Stimulated activated CD8-positive, alpha-beta memory T cell treated with anti-CD3 and anti-CD28 coated beads, Interleukin-15, amount 100 ng/mL, for 1 hour (primary cell): ENCODE measurements around the gene SMYD3.

Experiments used
- DNase-seq: peaks from one replicate; pipeline ENCODE4 v3.0.0-alpha.2; 2020; ENCODE audit warnings: low read depth

Gene SMYD3

GRCh38 chr1:245901565-245901964 is 605.5 kb downstream of the SMYD3 start:
- DNase-seq = no peak

- DNase-seq = no peak
These were observed 606.0 kb downstream of the SMYD3 start for GRCh38 chr1:245901037-245901436.

- no peak for DNase-seq
These were observed 608.5 kb downstream of the SMYD3 start for GRCh38 chr1:245898581-245898980.

GRCh38 chr1:245896258-245896657 is 610.8 kb downstream of the SMYD3 start:
- no peak for DNase-seq

- no peak for DNase-seq
These were observed 611.6 kb downstream of the SMYD3 start for GRCh38 chr1:245895455-245895959.

- DNase-seq = no peak
These were observed 612.2 kb downstream of the SMYD3 start for GRCh38 chr1:245894843-245895242.

- DNase-seq = no peak
These were observed 614.1 kb downstream of the SMYD3 start for GRCh38 chr1:245893025-245893424.

GRCh38 chr1:245888809-245889208 is 618.3 kb downstream of the SMYD3 start:
- no peak for DNase-seq

- no peak for DNase-seq
These were observed 619.2 kb downstream of the SMYD3 start for GRCh38 chr1:245887829-245888228.

- no peak for DNase-seq
These were observed 625.2 kb downstream of the SMYD3 start for GRCh38 chr1:245881767-245882391.

- DNase-seq = no peak
These were observed 626.2 kb downstream of the SMYD3 start for GRCh38 chr1:245880754-245881403.

- no peak for DNase-seq
These were observed 628.0 kb downstream of the SMYD3 start for GRCh38 chr1:245879091-245879490.

GRCh38 chr1:245878585-245878984 is 628.5 kb downstream of the SMYD3 start:
- no peak for DNase-seq

- no peak for DNase-seq
These were observed 629.1 kb downstream of the SMYD3 start for GRCh38 chr1:245877976-245878375.

- DNase-seq = no peak
These were observed 630.5 kb downstream of the SMYD3 start for GRCh38 chr1:245876586-245876985.

- no peak for DNase-seq
These were observed 631.4 kb downstream of the SMYD3 start for GRCh38 chr1:245875581-245876261.

GRCh38 chr1:245874942-245875580 is 632.0 kb downstream of the SMYD3 start:
- DNase-seq = no peak

- no peak for DNase-seq
These were observed 633.0 kb downstream of the SMYD3 start for GRCh38 chr1:245873883-245874671.

GRCh38 chr1:245873068-245873467 is 634.0 kb downstream of the SMYD3 start:
- DNase-seq = no peak

- no peak for DNase-seq
These were observed 634.6 kb downstream of the SMYD3 start for GRCh38 chr1:245872475-245872874.

GRCh38 chr1:245871915-245872314 is 635.2 kb downstream of the SMYD3 start:
- DNase-seq = no peak

GRCh38 chr1:245871191-245871590 is 635.9 kb downstream of the SMYD3 start:
- no peak for DNase-seq
